ENCODE results near the gene FZD1.
A peak's percentile ranks its signal among the peaks of the same experiment; 100 is the strongest.

Gene FZD1

DNA sequence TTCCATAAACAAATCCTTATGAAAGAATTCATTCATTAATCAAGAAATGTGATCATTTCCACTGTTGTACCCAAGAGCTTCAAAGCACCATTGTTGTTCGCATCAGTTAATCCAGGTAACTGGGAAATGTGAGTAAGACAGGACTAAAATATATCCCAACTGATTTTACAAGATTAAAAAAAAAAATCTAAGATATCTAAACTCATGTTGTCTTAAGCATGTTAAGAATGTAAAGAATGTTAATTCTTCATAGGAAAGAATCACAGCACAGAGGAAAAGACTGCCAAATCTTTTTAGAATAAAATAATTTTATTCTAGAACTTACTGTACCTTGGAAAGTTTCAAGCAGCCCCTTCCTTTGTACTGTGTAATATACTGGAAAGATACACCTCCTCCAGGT, 16.4 kb downstream of the FZD1 start:
- TF ChIP-seq POLR2A (IDR thresholded peaks at IDR 0.05; ENCODE audit: low read depth, low read length) (no peak), POU2F2 (IDR thresholded peaks at IDR 0.05; ENCODE audit: low read depth, low read length) (no peak)
- no peak for DNase-seq (ENCODE audit: insufficient read length, low spot score)
- no peak for FAIRE-seq

DNA sequence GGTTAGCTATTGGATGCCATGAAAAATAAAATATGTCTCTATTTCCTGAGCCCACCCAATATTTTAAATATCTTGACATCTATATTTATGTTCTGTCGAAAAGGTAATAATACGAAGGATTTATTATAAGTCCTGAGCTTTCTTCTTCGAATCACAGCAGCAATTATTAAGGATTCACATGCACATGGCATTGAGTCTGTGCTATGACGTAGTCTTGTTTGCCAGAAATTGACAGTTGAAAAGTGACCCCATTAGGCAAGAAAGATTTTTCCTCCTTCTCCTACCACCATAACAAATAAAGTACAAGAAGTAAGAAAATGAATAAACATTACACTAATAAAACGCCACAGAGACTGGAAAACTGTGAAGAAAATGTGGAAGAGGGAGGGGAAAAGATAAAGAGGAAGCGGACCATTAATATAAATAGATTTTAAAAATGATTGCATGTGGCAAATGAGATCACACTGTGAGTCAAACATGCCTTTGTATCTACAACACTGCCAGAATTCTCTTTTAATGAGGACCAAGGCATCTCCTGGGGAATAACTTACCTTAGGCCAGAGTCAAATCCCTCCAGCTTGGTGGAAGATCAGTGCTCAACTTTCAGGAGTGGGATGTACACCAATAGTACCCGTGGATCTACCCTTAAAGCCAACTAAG, 21.6 kb downstream of the FZD1 start:
- no peak for DNase-seq (ENCODE audit: insufficient read length, low spot score)
- FAIRE-seq = no peak
- TF ChIP-seq PAX5 (IDR thresholded peaks at IDR 0.05; ENCODE audit: insufficient read depth, low read length, severe bottlenecking) (no peak), POLR2A (IDR thresholded peaks at IDR 0.05; ENCODE audit: low read depth, low read length) (no peak)

DNA sequence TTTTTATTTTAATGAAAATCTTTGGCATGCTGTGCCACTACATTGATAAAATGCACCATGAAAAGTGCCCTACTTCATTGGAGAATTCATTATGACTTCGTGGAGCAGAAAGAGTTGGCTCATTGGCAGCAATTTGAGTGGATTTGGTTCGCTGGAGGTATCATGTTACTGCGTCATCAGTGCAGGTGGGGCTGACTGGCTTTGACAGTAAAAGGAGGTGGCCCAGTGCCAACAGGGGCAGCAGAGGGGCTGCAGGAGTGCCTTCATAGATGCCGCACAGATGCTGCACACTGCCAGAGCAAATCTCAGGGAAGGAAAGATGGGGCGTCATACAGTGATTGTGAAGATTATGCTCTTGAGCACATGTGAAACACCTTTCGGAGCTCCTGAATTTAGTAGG, 22.2 kb downstream of the FZD1 start:
- TF ChIP-seq POU2F2 (IDR thresholded peaks at IDR 0.05; ENCODE audit: low read depth, low read length) (no peak), POLR2AphosphoS5 (IDR thresholded peaks at IDR 0.05; ENCODE audit: low read depth, low read length) (no peak), TAF1 (IDR thresholded peaks at IDR 0.05; ENCODE audit: low read depth, low read length) (no peak), POLR2A (IDR thresholded peaks at IDR 0.05; ENCODE audit: low read depth, low read length) (no peak), SPI1 (IDR thresholded peaks at IDR 0.05; ENCODE audit: low read depth, low read length) (no peak)
- FAIRE-seq = no peak
- DNase-seq (ENCODE audit: insufficient read length, low spot score) = no peak

DNA sequence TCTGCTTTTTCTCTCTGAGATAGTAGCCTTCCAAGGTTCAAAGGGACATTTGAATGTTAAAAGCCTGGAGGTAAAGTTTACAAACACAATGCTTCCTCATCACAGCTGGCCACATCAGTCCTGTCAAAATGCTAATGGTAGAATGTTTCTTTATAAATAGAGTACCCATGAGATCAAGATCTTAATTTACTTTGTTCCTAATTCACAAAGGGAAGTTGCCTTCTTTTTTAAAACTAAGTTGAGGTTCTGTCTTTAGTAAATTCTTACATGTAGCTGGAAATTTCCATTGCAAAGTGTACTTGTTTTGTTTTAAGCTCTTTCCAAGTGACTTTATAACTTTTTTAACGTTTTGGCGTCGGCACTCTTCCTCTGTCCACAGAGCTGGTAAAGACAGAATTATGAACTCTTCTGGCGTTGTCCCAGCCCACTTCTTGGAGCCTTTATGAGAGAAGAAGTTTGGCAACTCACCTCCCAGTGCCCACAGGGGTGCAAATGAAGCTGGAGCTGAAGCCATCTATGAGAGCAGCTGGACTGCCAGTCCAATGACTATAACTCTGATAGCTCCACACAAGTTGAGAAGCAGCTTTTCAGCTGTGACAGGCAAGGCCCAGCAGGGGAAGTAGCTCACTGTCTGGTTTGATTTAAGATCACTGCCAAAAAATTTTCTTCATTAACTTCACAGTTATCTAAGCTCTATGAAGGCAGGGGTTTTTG, 23.3 kb downstream of the FZD1 start:
- FAIRE-seq (no peak), DNase-seq (ENCODE audit: insufficient read length, low spot score) (no peak)
- no peak for TF ChIP-seq POLR2AphosphoS5 (IDR thresholded peaks at IDR 0.05; ENCODE audit: low read depth, low read length)
- TF ChIP-seq POU2F2 (IDR thresholded peaks at IDR 0.05; ENCODE audit: low read depth, low read length) = no peak
- no peak for TF ChIP-seq PAX5 (IDR thresholded peaks at IDR 0.05; ENCODE audit: insufficient read depth, low read length, severe bottlenecking)
- no peak for TF ChIP-seq TAF1 (IDR thresholded peaks at IDR 0.05; ENCODE audit: low read depth, low read length)
- no peak for TF ChIP-seq POLR2A (IDR thresholded peaks at IDR 0.05; ENCODE audit: low read depth, low read length)
- TF ChIP-seq SPI1 (IDR thresholded peaks at IDR 0.05; ENCODE audit: low read depth, low read length) = no peak

DNA sequence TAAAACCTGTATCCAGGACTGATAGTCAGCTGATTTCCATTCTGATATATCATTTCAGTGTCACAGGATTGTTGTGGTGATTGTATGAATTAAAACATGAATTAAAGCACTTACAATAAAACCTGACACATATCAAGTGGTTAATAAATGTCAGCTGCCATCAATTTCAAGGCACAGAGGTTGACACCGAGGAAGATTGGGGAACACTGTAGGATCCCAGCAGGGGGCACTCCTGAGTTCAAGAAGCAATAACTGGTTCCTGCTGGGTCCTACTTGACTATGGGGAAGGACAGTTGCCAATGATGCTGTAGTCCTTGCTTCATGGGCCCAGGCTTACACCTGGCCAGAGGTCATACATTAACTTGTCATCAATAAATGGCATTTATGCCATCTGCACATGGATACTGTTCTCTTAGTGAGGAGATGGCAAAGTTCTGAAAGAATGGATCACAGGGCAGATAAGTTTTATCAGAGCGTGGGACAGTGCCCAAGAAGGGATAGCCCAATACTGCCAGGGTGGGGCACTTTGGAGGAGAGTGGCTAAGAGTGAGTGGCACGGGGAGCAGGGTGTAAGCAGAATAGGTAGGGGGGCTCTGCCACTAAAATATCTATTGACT, 24.1 kb downstream of the FZD1 start:
- DNase-seq (ENCODE audit: insufficient read length, low spot score) (no peak), FAIRE-seq (peak; percentile 38)
- TF ChIP-seq SPI1 (IDR thresholded peaks at IDR 0.05; ENCODE audit: low read depth, low read length) (no peak), POU2F2 (IDR thresholded peaks at IDR 0.05; ENCODE audit: low read depth, low read length) (no peak), PAX5 (IDR thresholded peaks at IDR 0.05; ENCODE audit: insufficient read depth, low read length, severe bottlenecking) (no peak)

DNA sequence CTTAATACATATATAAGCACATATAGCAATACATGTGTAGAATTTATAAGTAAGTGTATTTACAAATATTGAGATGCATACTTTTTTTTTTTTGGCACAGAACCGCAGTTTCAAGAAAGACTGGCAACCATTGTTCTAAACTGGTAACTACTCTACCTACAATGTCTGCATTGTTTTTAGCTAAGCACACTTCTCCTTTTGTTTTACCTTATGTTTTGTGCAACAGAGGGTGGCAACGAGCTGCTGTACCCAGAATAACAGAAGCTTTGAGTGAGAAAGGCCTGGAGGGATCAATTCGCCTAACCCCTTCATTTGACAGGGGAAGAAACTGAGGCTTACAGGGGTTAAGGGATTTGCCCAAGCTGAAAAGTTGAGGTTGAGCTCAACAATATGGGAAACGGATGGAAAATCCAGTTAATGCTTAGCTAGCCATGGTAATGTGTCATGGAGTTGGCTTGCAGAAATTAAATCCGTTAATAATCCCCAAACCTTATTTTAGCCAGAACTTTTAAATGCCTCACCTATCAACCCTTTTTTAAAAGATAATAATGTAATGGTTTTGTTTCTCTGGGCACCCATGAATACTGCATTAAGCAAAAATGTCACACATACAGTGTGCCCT, 25.5 kb downstream of the FZD1 start:
- TF ChIP-seq POU2F2 (IDR thresholded peaks at IDR 0.05; ENCODE audit: low read depth, low read length) (no peak), PAX5 (IDR thresholded peaks at IDR 0.05; ENCODE audit: insufficient read depth, low read length, severe bottlenecking) (no peak), POLR2A (IDR thresholded peaks at IDR 0.05; ENCODE audit: low read depth, low read length) (no peak), SPI1 (IDR thresholded peaks at IDR 0.05; ENCODE audit: low read depth, low read length) (no peak), POLR2AphosphoS5 (IDR thresholded peaks at IDR 0.05; ENCODE audit: low read depth, low read length) (no peak), TAF1 (IDR thresholded peaks at IDR 0.05; ENCODE audit: low read depth, low read length) (no peak)

DNA sequence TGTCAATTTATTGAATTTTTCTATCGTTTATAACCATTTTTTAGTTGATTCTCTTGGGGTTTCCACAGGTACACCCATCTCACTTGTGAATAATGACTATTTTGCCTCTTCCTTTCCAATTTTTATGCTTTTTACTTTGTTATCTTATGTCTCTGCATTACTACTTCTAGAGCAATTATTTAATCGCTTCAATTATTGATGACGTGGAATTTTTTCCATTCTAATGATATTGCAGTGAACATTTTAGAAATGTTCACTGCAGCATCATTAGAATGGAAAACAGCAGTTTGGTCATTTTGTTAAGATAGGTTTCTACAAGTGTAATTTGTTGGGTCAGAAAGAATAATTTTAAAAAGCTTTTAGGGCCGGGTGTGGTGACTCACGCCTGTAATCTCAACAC, 27.1 kb downstream of the FZD1 start:
- FAIRE-seq (no peak), DNase-seq (ENCODE audit: insufficient read length, low spot score) (no peak)
- TF ChIP-seq PAX5 (IDR thresholded peaks at IDR 0.05; ENCODE audit: insufficient read depth, low read length, severe bottlenecking) = no peak
- no peak for TF ChIP-seq SPI1 (IDR thresholded peaks at IDR 0.05; ENCODE audit: low read depth, low read length)
- no peak for TF ChIP-seq POLR2AphosphoS5 (IDR thresholded peaks at IDR 0.05; ENCODE audit: low read depth, low read length)
- no peak for TF ChIP-seq POLR2A (IDR thresholded peaks at IDR 0.05; ENCODE audit: low read depth, low read length)
- TF ChIP-seq TAF1 (IDR thresholded peaks at IDR 0.05; ENCODE audit: low read depth, low read length) = no peak
- TF ChIP-seq POU2F2 (IDR thresholded peaks at IDR 0.05; ENCODE audit: low read depth, low read length) = no peak

More for the DNA sequence above, 25.5 kb downstream of the FZD1 start:
- DNase-seq (ENCODE audit: insufficient read length, low spot score) (no peak), FAIRE-seq (no peak)

DNA sequence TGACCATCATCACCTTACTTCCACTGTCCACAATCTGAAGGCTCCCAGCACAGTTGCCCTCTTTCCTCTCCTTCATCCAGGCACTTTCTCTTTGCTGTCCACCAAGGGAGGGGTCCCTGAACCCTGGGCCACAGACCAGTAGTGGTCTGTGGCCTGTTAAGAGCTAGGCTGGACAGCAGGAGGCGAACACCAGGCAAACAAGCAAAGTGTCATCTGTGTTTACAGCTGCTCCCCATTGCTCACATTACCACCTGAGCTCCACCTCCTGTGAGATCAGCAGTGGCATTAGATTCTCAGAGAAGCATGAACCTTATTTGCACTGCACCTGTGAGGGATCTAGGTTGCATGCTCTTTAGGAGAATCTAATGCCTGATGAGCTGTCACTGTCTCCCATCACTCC, 27.7 kb downstream of the FZD1 start:
- no peak for DNase-seq (ENCODE audit: insufficient read length, low spot score)
- TF ChIP-seq SPI1 (IDR thresholded peaks at IDR 0.05; ENCODE audit: low read depth, low read length) (no peak), TAF1 (IDR thresholded peaks at IDR 0.05; ENCODE audit: low read depth, low read length) (no peak), PAX5 (IDR thresholded peaks at IDR 0.05; ENCODE audit: insufficient read depth, low read length, severe bottlenecking) (no peak), POU2F2 (IDR thresholded peaks at IDR 0.05; ENCODE audit: low read depth, low read length) (no peak), POLR2A (IDR thresholded peaks at IDR 0.05; ENCODE audit: low read depth, low read length) (no peak), POLR2AphosphoS5 (IDR thresholded peaks at IDR 0.05; ENCODE audit: low read depth, low read length) (no peak)
- no peak for FAIRE-seq

DNA sequence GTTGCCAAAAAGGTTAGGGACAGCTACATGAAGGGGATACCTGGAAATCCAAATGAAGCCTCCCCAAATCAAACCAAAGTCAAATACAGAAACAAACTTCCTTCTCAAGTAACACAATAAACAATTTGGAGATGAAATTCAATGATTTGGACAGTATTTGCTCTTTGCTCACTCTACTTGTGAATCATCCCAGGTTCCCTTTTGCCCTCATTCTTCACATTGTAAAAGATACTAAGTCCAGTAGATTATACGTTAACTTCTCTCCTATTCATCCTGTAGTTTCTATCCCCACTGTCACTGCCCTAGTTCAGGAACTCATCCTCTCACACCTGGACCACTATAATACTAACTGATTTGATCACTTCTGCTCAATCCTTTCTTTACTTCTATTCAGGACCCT, 28.3 kb downstream of the FZD1 start:
- DNase-seq (ENCODE audit: insufficient read length, low spot score) (no peak), FAIRE-seq (no peak)
- TF ChIP-seq TAF1 (IDR thresholded peaks at IDR 0.05; ENCODE audit: low read depth, low read length) = no peak

DNA sequence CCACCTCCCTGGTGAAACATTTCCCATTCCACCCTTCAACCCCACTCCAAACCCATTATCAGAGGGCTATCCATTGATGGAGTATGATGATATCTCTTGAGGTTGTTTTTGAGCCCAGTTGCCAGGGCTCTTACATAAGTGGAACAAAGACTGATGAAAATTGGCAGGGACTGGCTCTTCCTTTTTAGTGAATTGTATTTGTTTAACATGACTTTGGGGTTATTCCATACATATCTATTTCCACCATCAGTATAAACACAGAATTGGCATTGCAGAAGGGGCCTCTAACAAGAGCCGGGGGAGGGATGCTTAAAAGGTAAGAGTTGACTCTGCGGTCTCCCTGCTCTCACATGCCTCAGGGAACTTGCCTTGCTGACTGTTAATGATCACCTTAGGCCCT, 28.9 kb downstream of the FZD1 start:
- no peak for TF ChIP-seq POU2F2 (IDR thresholded peaks at IDR 0.05; ENCODE audit: low read depth, low read length)
- no peak for TF ChIP-seq POLR2AphosphoS5 (IDR thresholded peaks at IDR 0.05; ENCODE audit: low read depth, low read length)
- no peak for TF ChIP-seq SPI1 (IDR thresholded peaks at IDR 0.05; ENCODE audit: low read depth, low read length)
- TF ChIP-seq POLR2A (IDR thresholded peaks at IDR 0.05; ENCODE audit: low read depth, low read length) = no peak
- no peak for TF ChIP-seq PAX5 (IDR thresholded peaks at IDR 0.05; ENCODE audit: insufficient read depth, low read length, severe bottlenecking)
- no peak for TF ChIP-seq TAF1 (IDR thresholded peaks at IDR 0.05; ENCODE audit: low read depth, low read length)
- DNase-seq (ENCODE audit: insufficient read length, low spot score) (no peak), FAIRE-seq (no peak)
